TTC549 (cell line): ENCODE results near the gene COQ4.
"Not testable (repeated sequence)": the region's sequence is repeated elsewhere in the genome, so short reads cannot be mapped to it uniquely, and the experiment has no call there.

Source experiments
- FAIRE-seq: peaks from 2 replicates; lab custom pipeline; 2012; peaks lifted over from hg19 to GRCh38; lab: Jason Lieb, UNC

COQ4 gene

GRCh38 chr9:128322404-128323211 lies at the start of gene COQ4, which contains the start of gene TRUB2:
Gene COQ4 (plus strand): TSS chr9:128322839. CDS start chr9:128322859, 20 bp downstream.
Gene TRUB2 (minus strand): TSS chr9:128322447. CDS start chr9:128322408, 39 bp downstream.
- no peak for FAIRE-seq

GRCh38 chr9:128274245-128274644 lies 48.4 kb upstream of the COQ4 start:
- FAIRE-seq: no peak

- FAIRE-seq: no peak
Measured at GRCh38 chr9:128275198-128276007, 47.2 kb upstream of the COQ4 start, which contains the start of gene GOLGA2. Gene GOLGA2 (minus strand): TSS chr9:128276007. CDS start chr9:128275976, 31 bp downstream.

GRCh38 chr9:128276008-128276573 lies 46.5 kb upstream of the COQ4 start, which contains the start of gene SWI5:
Gene SWI5 (plus strand): TSS chr9:128276276.
- FAIRE-seq: peak; percentile 74

- FAIRE-seq: no peak
Measured at GRCh38 chr9:128276574-128277270, 45.9 kb upstream of the COQ4 start.

- FAIRE-seq: not testable (repeated sequence)
Measured at GRCh38 chr9:128279088-128280073, 43.3 kb upstream of the COQ4 start.

- no peak for FAIRE-seq
Measured at GRCh38 chr9:128280084-128280622, 42.5 kb upstream of the COQ4 start.

- no peak for FAIRE-seq
Measured at GRCh38 chr9:128282500-128282899, 40.1 kb upstream of the COQ4 start.

GRCh38 chr9:128285033-128285784 lies 37.4 kb upstream of the COQ4 start:
- FAIRE-seq: no peak

- no peak for FAIRE-seq
Measured at GRCh38 chr9:128286440-128286839, 36.2 kb upstream of the COQ4 start.

GRCh38 chr9:128288273-128289004 lies 34.2 kb upstream of the COQ4 start:
- FAIRE-seq: no peak

- FAIRE-seq: no peak
Measured at GRCh38 chr9:128292009-128292408, 30.6 kb upstream of the COQ4 start.

- FAIRE-seq: no peak
Measured at GRCh38 chr9:128293091-128293490, 29.5 kb upstream of the COQ4 start.

GRCh38 chr9:128294142-128294541 lies 28.5 kb upstream of the COQ4 start:
- FAIRE-seq: no peak

- no peak for FAIRE-seq
Measured at GRCh38 chr9:128296340-128297220, 26.1 kb upstream of the COQ4 start.

GRCh38 chr9:128297221-128297773 lies 25.3 kb upstream of the COQ4 start:
- no peak for FAIRE-seq
